Measurements from ENCODE around the gene NPTXR.

NPTXR gene

GRCh38 chr22:38846412-38846811 lies 2.6 kb upstream of the NPTXR start:
- TF ChIP-seq TAF1 (IDR thresholded peaks at IDR 0.05; ENCODE audit: borderline replicate concordance, insufficient read depth, low read length) (no peak), FOXP2 (optimal IDR thresholded peaks at IDR 0.05; ENCODE audit: borderline replicate concordance, extremely low read depth, extremely low read length, insufficient read depth) (no peak), SIN3A (IDR thresholded peaks at IDR 0.05; ENCODE audit: borderline replicate concordance, insufficient read depth, low read length) (no peak), REST (IDR thresholded peaks at IDR 0.05; ENCODE audit: insufficient read depth in 1 of 2, low read depth in 2 of 2, low read length in 2 of 2) (no peak), POLR2AphosphoS5 (IDR thresholded peaks at IDR 0.05; ENCODE audit: low read depth, low read length) (no peak)

DNA sequence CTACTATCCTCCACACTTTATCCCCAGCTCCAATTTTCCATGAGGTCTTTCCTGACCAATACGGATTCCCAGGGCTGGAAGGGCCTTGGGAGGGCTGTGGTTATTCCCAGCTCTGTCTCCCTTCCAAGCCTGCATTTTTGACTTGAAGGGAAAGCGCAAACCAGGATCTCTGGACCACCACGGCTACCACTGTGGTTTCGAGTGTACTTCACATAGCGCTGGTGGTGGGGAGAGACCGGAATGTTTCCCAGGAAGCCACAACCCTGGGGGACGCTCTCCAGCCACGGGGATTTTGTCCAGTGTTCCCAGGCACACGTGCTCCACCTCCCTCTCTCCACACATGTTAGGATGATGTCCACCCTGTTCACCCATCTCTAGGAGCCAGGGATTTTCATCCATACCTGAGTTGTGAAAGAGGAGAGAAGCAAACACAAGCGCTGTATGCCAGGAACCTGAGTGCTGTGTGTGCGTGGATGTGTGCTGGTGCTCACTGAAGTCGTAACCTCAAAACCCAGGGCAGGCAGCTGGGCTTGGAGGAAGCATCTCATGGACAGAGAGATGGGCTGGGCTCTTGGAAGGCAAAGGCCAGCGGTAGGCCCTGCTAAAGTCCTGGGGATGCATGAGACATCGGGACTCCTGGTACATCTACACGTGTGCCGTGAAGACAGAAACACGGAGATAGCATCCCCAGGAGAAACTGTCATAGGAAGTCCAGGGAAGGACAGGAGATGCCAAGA lies 1.3 kb upstream of the NPTXR start:
- TF ChIP-seq POLR2AphosphoS5 (IDR thresholded peaks at IDR 0.05; ENCODE audit: low read depth, low read length) (no peak), REST (IDR thresholded peaks at IDR 0.05; ENCODE audit: insufficient read depth in 1 of 2, low read depth in 2 of 2, low read length in 2 of 2) (no peak), SIN3A (IDR thresholded peaks at IDR 0.05; ENCODE audit: borderline replicate concordance, insufficient read depth, low read length) (no peak), TAF1 (IDR thresholded peaks at IDR 0.05; ENCODE audit: borderline replicate concordance, insufficient read depth, low read length) (no peak), FOXP2 (optimal IDR thresholded peaks at IDR 0.05; ENCODE audit: borderline replicate concordance, extremely low read depth, extremely low read length, insufficient read depth) (no peak)

DNA sequence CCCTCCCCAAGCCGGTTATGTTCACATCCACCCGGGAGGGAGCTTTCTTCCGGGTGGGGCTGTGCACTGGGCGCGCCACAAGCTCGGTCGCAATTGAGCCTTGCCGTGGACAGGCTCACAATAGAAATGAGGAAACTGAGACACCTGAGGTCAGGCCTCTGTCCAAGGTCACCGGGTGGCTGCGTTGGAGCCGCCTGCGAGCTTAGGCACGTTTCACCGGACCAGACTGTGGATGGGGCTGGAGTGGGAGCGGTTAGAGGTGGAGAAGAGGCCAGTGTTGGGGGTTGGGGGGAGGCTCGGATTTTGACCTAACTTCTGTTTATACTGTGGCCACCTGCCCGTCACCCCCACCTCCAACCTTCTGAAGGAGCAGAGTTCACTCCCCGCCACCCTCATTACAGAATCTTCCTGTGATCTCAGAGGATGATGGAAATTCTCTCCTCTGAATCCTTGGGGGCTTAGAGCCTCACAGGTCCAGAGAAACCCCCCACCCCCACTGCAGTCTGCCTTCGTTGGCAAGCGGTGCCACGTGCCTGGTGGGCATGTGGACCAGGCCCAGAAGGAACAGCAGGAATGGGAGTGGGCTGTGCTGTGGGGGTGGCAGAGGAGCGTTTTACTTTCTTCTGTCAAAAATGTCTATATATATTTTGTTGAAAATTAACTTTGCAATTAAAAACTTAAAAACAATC lies 631 bp upstream of the NPTXR start:
- TF ChIP-seq POLR2AphosphoS5 (IDR thresholded peaks at IDR 0.05; ENCODE audit: low read depth, low read length) (no peak), FOXP2 (optimal IDR thresholded peaks at IDR 0.05; ENCODE audit: borderline replicate concordance, extremely low read depth, extremely low read length, insufficient read depth) (no peak), REST (IDR thresholded peaks at IDR 0.05; ENCODE audit: insufficient read depth in 1 of 2, low read depth in 2 of 2, low read length in 2 of 2) (0 out of 4 replicates have a peak, but pooled peaks of 1 of the 2 experiments have one; percentile 45), SIN3A (IDR thresholded peaks at IDR 0.05; ENCODE audit: borderline replicate concordance, insufficient read depth, low read length) (no peak), TAF1 (IDR thresholded peaks at IDR 0.05; ENCODE audit: borderline replicate concordance, insufficient read depth, low read length) (no peak)

DNA sequence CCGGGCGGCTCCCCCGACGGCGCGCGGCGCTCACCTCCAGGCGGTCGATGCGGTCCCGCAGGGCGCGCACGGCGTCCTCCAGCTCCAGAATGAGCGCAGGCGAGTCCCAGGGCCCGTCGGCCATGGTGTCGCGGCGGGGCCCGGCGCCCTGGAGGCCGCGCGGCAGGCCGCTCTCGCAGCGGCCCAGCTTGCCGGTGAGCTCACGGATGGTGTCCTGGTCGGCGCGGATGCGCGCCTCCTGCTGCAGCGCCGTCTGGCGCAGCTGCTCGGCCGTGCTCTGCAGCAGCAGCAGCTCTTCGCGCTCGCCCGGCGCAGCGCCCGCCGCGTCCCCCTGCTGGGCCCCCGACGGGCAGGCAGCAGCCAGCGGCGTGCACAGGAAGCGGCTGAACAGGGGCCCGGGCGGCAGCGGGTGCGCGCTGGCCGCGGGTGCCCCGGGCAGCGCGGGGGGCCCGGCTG lies 599 bp downstream of the NPTXR start:
- no peak for TF ChIP-seq POLR2AphosphoS5 (IDR thresholded peaks at IDR 0.05; ENCODE audit: low read depth, low read length)
- no peak for TF ChIP-seq SIN3A (IDR thresholded peaks at IDR 0.05; ENCODE audit: borderline replicate concordance, insufficient read depth, low read length)
- peak in 1 of 2 experiments; percentile 36; a peak in 1 of 4 replicates for TF ChIP-seq REST (IDR thresholded peaks at IDR 0.05; ENCODE audit: insufficient read depth in 1 of 2, low read depth in 2 of 2, low read length in 2 of 2)
- TF ChIP-seq FOXP2 (optimal IDR thresholded peaks at IDR 0.05; ENCODE audit: borderline replicate concordance, extremely low read depth, extremely low read length, insufficient read depth) = peak; percentile 72
- no peak for TF ChIP-seq TAF1 (IDR thresholded peaks at IDR 0.05; ENCODE audit: borderline replicate concordance, insufficient read depth, low read length)

Data from PFSK-1 (cell line).